SU-DHL-6 (cell line): ENCODE results near the gene NACC2.

Experiments used
- H2AFZ ChIP-seq: fragments of 200-600 bp; sonication (generic); 2 replicates; pipeline ENCODE4 v1.6.1; 2014; ENCODE audit warnings: low read depth, mild to moderate bottlenecking, moderate library complexity, mixed read lengths, antibody characterized with exemption, low read length; ENCODE audit not compliant: severe bottlenecking
- H3F3A ChIP-seq: fragments of 200-600 bp; shearing (Covaris generic); 2 replicates; pipeline ENCODE4 v1.6.0; 2016; ENCODE audit warnings: antibody characterized with exemption, mild to moderate bottlenecking; ENCODE audit not compliant: insufficient read depth
- H3K27ac ChIP-seq: fragments of 200-600 bp; sonication (generic); 2 replicates; pipeline ENCODE4 v1.5.1; 2016; ENCODE audit warnings: low read depth, mild to moderate bottlenecking, low read length, moderate library complexity, mixed read lengths
- H3K27me3 ChIP-seq: fragments of 200-600 bp; sonication (generic), shearing (Covaris generic); 2 replicates; pipeline ENCODE4 v1.6.0; 2014; ENCODE audit warnings: mild to moderate bottlenecking, low read length
- H3K36me3 ChIP-seq: fragments of 200-600 bp; sonication (generic); 2 replicates; pipeline ENCODE4 v1.6.1; 2014; ENCODE audit warnings: mild to moderate bottlenecking, low read length, mixed read lengths
- H3K4me2 ChIP-seq: fragments of 300-600, 200-600 bp; shearing (Covaris generic), sonication (generic); 2 replicates; pipeline ENCODE4 v1.6.0; 2014; ENCODE audit warnings: low read length, low read depth, mild to moderate bottlenecking; ENCODE audit not compliant: poor library complexity, severe bottlenecking
- H3K4me3 ChIP-seq: fragments of 200-600 bp; sonication (generic); 2 replicates; pipeline ENCODE4 v1.5.1; 2014; ENCODE audit warnings: antibody characterized with exemption, low read length, mild to moderate bottlenecking, mixed read lengths; ENCODE audit not compliant: insufficient read depth, poor library complexity, severe bottlenecking
- H3K79me2 ChIP-seq: fragments of 200-600 bp; sonication (generic); 2 replicates; pipeline ENCODE4 v1.6.1; 2014; ENCODE audit warnings: mild to moderate bottlenecking, low read length, moderate library complexity; ENCODE audit not compliant: insufficient read depth
- H3K9ac ChIP-seq: fragments of 200-600 bp; sonication (generic); 2 replicates; pipeline ENCODE4 v1.7.0; 2014; ENCODE audit warnings: mild to moderate bottlenecking, low read length
- H3K9me2 ChIP-seq: fragments of 200-600 bp; sonication (generic); replicated peaks from 2 replicates; pipeline ENCODE4 v1.6.1; 2014; ENCODE audit warnings: low read length; ENCODE audit not compliant: insufficient read depth
- H3K9me3 ChIP-seq: fragments of 200-600 bp; sonication (generic); 2 replicates; pipeline ENCODE4 v1.6.1; 2014; ENCODE audit warnings: low read length, mixed read lengths; ENCODE audit not compliant: insufficient read depth
- H4K20me1 ChIP-seq: fragments of 200-600 bp; sonication (generic); 2 replicates; pipeline ENCODE4 v1.6.1; 2014; ENCODE audit warnings: low read depth, mild to moderate bottlenecking, antibody characterized with exemption, low read length, moderate library complexity, mixed read lengths
- EZH2phosphoT487 ChIP-seq: fragments of 200-600 bp; sonication (generic), shearing (Covaris generic); conservative IDR thresholded peaks from 2 replicates; pipeline ENCODE4 v1.6.1; 2018; ENCODE audit warnings: mild to moderate bottlenecking, antibody characterized with exemption, low read length, moderate library complexity, mixed read lengths
- TF ChIP-seq, protein P1 (sequence below): fragments of 200-600 bp; sonication (generic); IDR thresholded peaks from one replicate; pipeline ENCODE4 v1.5.1; 2017; ENCODE audit warnings: antibody characterized with exemption, mild to moderate bottlenecking, low read length, moderate library complexity; ENCODE audit not compliant: insufficient read depth, poor library complexity, severe bottlenecking

Gene NACC2

DNA sequence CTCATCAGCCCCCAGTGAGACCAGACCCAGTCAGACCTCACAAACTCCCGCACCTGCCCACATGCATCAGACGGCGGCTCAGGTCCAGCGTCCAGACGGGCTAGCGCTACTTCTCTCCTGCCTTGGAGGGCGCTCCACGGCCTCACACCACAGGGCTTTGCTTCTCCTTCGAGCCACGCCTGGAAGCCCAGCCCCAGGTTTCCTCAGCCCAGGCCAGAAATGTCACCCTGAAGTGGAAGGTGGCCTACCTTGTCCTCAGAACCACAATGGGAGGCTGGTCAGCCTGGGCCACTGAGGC lies 2.8 kb downstream of the NACC2 start:
- Histone ChIP-seq H3K36me3 (no peaks in the 10 kb centered on the region), H3K27ac (no peak overlapping the region), H3K4me3 (no peak overlapping the region), H3K9ac (no peak overlapping the region), H2AFZ (no peak overlapping the region), H4K20me1 (no peaks in the 10 kb centered on the region), H3K9me3 (no peaks in the 10 kb centered on the region), H3K9me2 (no peaks in the 10 kb centered on the region), H3F3A (peaks cover 3% of the 10 kb centered on the region; the same call in 1 of the 2 replicates), H3K27me3 (no peaks in the 10 kb centered on the region), H3K4me2 (no peak overlapping the region), H3K79me2 (no peaks in the 10 kb centered on the region)
- TF ChIP-seq, protein P1, sequence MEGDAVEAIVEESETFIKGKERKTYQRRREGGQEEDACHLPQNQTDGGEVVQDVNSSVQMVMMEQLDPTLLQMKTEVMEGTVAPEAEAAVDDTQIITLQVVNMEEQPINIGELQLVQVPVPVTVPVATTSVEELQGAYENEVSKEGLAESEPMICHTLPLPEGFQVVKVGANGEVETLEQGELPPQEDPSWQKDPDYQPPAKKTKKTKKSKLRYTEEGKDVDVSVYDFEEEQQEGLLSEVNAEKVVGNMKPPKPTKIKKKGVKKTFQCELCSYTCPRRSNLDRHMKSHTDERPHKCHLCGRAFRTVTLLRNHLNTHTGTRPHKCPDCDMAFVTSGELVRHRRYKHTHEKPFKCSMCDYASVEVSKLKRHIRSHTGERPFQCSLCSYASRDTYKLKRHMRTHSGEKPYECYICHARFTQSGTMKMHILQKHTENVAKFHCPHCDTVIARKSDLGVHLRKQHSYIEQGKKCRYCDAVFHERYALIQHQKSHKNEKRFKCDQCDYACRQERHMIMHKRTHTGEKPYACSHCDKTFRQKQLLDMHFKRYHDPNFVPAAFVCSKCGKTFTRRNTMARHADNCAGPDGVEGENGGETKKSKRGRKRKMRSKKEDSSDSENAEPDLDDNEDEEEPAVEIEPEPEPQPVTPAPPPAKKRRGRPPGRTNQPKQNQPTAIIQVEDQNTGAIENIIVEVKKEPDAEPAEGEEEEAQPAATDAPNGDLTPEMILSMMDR: no peak
- TF ChIP-seq EZH2phosphoT487: no peak

GRCh38 chr9:136091582-136092352 lies 3.3 kb downstream of the NACC2 start:
- TF ChIP-seq, protein P1: no peak
- TF ChIP-seq EZH2phosphoT487: no peak
- Histone ChIP-seq H3F3A (peaks cover 3% of the 10 kb centered on the region; the same call in 1 of the 2 replicates), H3K4me3 (no peak overlapping the region), H3K9me3 (no peaks in the 10 kb centered on the region), H3K36me3 (no peaks in the 10 kb centered on the region), H3K4me2 (no peak overlapping the region), H4K20me1 (no peaks in the 10 kb centered on the region), H3K9ac (no peak overlapping the region), H3K9me2 (no peaks in the 10 kb centered on the region), H3K79me2 (no peaks in the 10 kb centered on the region), H3K27me3 (no peaks in the 10 kb centered on the region), H2AFZ (no peak overlapping the region), H3K27ac (no peak overlapping the region)

- Histone ChIP-seq H3K4me2 (no peak overlapping the region), H3K27ac (no peak overlapping the region), H3F3A (peaks cover 3% of the 10 kb centered on the region; the same call in 1 of the 2 replicates), H4K20me1 (no peaks in the 10 kb centered on the region), H3K9me2 (no peaks in the 10 kb centered on the region), H3K9ac (no peak overlapping the region), H3K36me3 (no peaks in the 10 kb centered on the region), H3K9me3 (no peaks in the 10 kb centered on the region), H3K79me2 (no peaks in the 10 kb centered on the region), H2AFZ (no peak overlapping the region), H3K27me3 (no peaks in the 10 kb centered on the region), H3K4me3 (no peak overlapping the region)
- TF ChIP-seq, protein P1: no peak
- no peak for TF ChIP-seq EZH2phosphoT487
Observed at GRCh38 chr9:136090768-136091581, 4.1 kb downstream of the NACC2 start.
